SK-N-SH (cell line): Measurements from ENCODE around the gene ZNF133. TPM values are rescaled to one million over a fixed set of nuclear protein-coding genes. Genes with fewer than 3 reads are reported as not detected.

Source experiments
- CTCF ChIA-PET: fragments of 300-600, 350-600 bp; formaldehyde crosslinking; extraction: SDS; loops from one replicate; lab custom pipeline; 2021; lab: Yijun Ruan, JAX
- POLR2A ChIA-PET: fragments of 350-600 bp; sonication (Branson Sonifier 250); formaldehyde crosslinking; extraction: SDS; loops from one replicate; lab custom pipeline; 2020; ENCODE audit warnings: antibody characterized with exemption, inconsistent platforms; lab: Yijun Ruan, JAX
- DNase-seq: peaks from one replicate; pipeline ENCODE4 v3.0.0; 2012
- H2AFZ ChIP-seq: fragments of 200-600 bp; sonication (generic); 2 replicates; pipeline ENCODE4 v1.8.1; 2016; ENCODE audit warnings: antibody characterized with exemption, mild to moderate bottlenecking, low read depth
- H3F3A ChIP-seq: fragments of 200-600 bp; sonication (generic); replicated peaks from 2 replicates; pipeline ENCODE3; 2016; ENCODE audit warnings: antibody characterized with exemption, mild to moderate bottlenecking; ENCODE audit not compliant: insufficient read depth
- H3K27ac ChIP-seq, 2 experiments: fragments of 200-500 bp in 1 of 2; fragments of 200-600 bp in 1 of 2; sonication (Bioruptor generic) in 1 of 2; sonication (generic), shearing (Covaris generic) in 1 of 2; 2 replicates each; pipeline versions ENCODE4 v1.5.1 to v1.6.1; 2014 to 2016; ENCODE audit warnings: low read depth in 2 of 2, inconsistent platforms in 1 of 2, low read length in 1 of 2, mild to moderate bottlenecking in 1 of 2, mixed read lengths in 1 of 2
- H3K27me3 ChIP-seq: fragments of 200-600 bp; sonication (generic), shearing (Covaris generic); 2 replicates; pipeline ENCODE4 v1.6.1; 2016; ENCODE audit warnings: mixed run types; ENCODE audit not compliant: insufficient read depth
- H3K36me3 ChIP-seq, 2 experiments: fragments of 200-500 bp in 1 of 2; fragments of 200-600 bp in 1 of 2; sonication (Bioruptor generic) in 1 of 2; sonication (generic) in 1 of 2; replicated peaks in 1 of 2; 2 replicates each; pipeline versions ENCODE3 to v1.5.1; 2014 to 2016; ENCODE audit warnings: low read length in 1 of 2, mild to moderate bottlenecking in 1 of 2; ENCODE audit not compliant: insufficient read depth in 2 of 2, control insufficient read depth in 1 of 2
- H3K4me1 ChIP-seq, 2 experiments: fragments of 200-500 bp in 1 of 2; fragments of 200-600 bp in 1 of 2; sonication (Bioruptor generic) in 1 of 2; sonication (generic), shearing (Covaris generic) in 1 of 2; 2 replicates each; pipeline versions ENCODE4 v1.5.1 to v1.6.1; 2014 to 2016; ENCODE audit warnings: low read depth in 1 of 2, low read length in 1 of 2, mixed run types in 1 of 2; ENCODE audit not compliant: insufficient read depth in 2 of 2, control insufficient read depth in 1 of 2
- H3K4me2 ChIP-seq: fragments of 200-600 bp; sonication (generic), shearing (Covaris generic); 2 replicates; pipeline ENCODE4 v1.6.1; 2017; ENCODE audit warnings: mixed run types
- H3K4me3 ChIP-seq, 2 experiments: fragments of 200-500 bp in 1 of 2; fragments of 200-600 bp in 1 of 2; sonication (Bioruptor generic) in 1 of 2; sonication (generic), shearing (Covaris generic) in 1 of 2; 2 replicates each; pipeline versions ENCODE4 v1.5.1 to v1.8.1; 2014 to 2016; ENCODE audit warnings: low read depth in 2 of 2, inconsistent platforms in 1 of 2, low read length in 1 of 2, mild to moderate bottlenecking in 1 of 2, mixed read lengths in 1 of 2, moderate library complexity in 1 of 2
- H3K79me2 ChIP-seq: fragments of 200-600 bp; sonication (generic); 2 replicates; pipeline ENCODE4 v1.8.1; 2017; ENCODE audit warnings: mild to moderate bottlenecking; ENCODE audit not compliant: insufficient read depth
- H3K9ac ChIP-seq: fragments of 200-600 bp; sonication (generic); 2 replicates; pipeline ENCODE4 v1.6.1; 2017; ENCODE audit warnings: mixed run types
- H3K9me2 ChIP-seq: fragments of 200-600 bp; sonication (generic); 2 replicates; pipeline ENCODE4 v1.6.1; 2017; ENCODE audit warnings: mixed run types
- H3K9me3 ChIP-seq: fragments of 200-600 bp; sonication (generic); 2 replicates; pipeline ENCODE4 v1.6.1; 2017; ENCODE audit warnings: mixed run types, mild to moderate bottlenecking, moderate library complexity
- H4K20me1 ChIP-seq: fragments of 200-600 bp; sonication (generic); 2 replicates; pipeline ENCODE4 v1.6.1; 2017; ENCODE audit warnings: mild to moderate bottlenecking, mixed run types; ENCODE audit not compliant: insufficient read depth
- CHD2 ChIP-seq: fragments of 150-350 bp; IDR thresholded peaks from 2 replicates; pipeline ENCODE4 v1.6.1; 2018; ENCODE audit warnings: low read length; ENCODE audit not compliant: partially characterized antibody
- EP300 ChIP-seq, 2 experiments: IDR thresholded peaks; 2 replicates each; pipeline versions ENCODE4 v1.4.0 to v1.6.1; 2012; ENCODE audit warnings: borderline replicate concordance in 1 of 2, low read depth in 1 of 2, low read length in 1 of 2
- EZH2phosphoT487 ChIP-seq: fragments of 200-600 bp; sonication (generic); IDR thresholded peaks from 2 replicates; pipeline ENCODE4 v1.6.1; 2017; ENCODE audit warnings: low read depth, mixed run types, mild to moderate bottlenecking, antibody characterized with exemption, moderate library complexity, borderline replicate concordance
- GABPA ChIP-seq: IDR thresholded peaks from 2 replicates; pipeline ENCODE4 v1.4.0; 2012; ENCODE audit warnings: low read depth, mild to moderate bottlenecking
- JUND ChIP-seq: IDR thresholded peaks from 2 replicates; pipeline ENCODE4 v1.4.0; 2012
- RCOR1 ChIP-seq: fragments of 150-350 bp; IDR thresholded peaks from 2 replicates; pipeline ENCODE4 v1.6.1; 2017; ENCODE audit warnings: antibody characterized with exemption, low read length
- REST ChIP-seq: IDR thresholded peaks from 2 replicates; pipeline ENCODE4 v1.6.1; 2012; ENCODE audit warnings: mild to moderate bottlenecking, low read depth, low read length, moderate library complexity
- SIN3A ChIP-seq: IDR thresholded peaks from 2 replicates; pipeline ENCODE4 v1.6.1; 2012; ENCODE audit warnings: low read depth, mild to moderate bottlenecking, low read length, moderate library complexity, borderline replicate concordance
- SMC3 ChIP-seq: IDR thresholded peaks from 2 replicates; pipeline ENCODE4 v1.6.1; 2012; ENCODE audit warnings: low read depth, low read length, improper control_type of control experiment
- TAF1 ChIP-seq: IDR thresholded peaks from 2 replicates; pipeline ENCODE4 v1.6.1; 2012; ENCODE audit warnings: low read depth, mild to moderate bottlenecking, low read length, moderate library complexity, borderline replicate concordance
- TEAD4 ChIP-seq: IDR thresholded peaks from 2 replicates; pipeline ENCODE4 v1.4.0; 2012; ENCODE audit warnings: mild to moderate bottlenecking, borderline replicate concordance; ENCODE audit not compliant: insufficient read depth
- WGBS: methylation state at CpG from one replicate; pipeline ENCODE4 v1.1.6; 2017; ENCODE audit warnings: low lambda C conversion rate; 5-methylcytosine and 5-hydroxymethylcytosine counted together
- polyA plus RNA-seq, 3 experiments: library from polyadenylated mRNA; depleted of rRNA; stranded (reverse); fragments of >200 nt; gene quantifications; 2 replicates each; pipeline ENCODE4 v1.2.3, GENCODE V29; 2012
- TF ChIP-seq, protein P1 (sequence below): IDR thresholded peaks from 2 replicates; pipeline ENCODE4; 2012
- TF ChIP-seq, protein P2 (sequence below): IDR thresholded peaks from 2 replicates; pipeline ENCODE4 v1.4.0; 2012; ENCODE audit warnings: low read depth

The ZNF133 gene
- polyA plus RNA-seq, 1 of the 3 experiments (the other 2 are of a cell fraction) = 15.5 TPM

- Histone ChIP-seq H3K4me3 (peak overlapping the region; percentile 95 to 99), H4K20me1 (no peaks in the 10 kb centered on the region), H3K9ac (peak overlapping the region; percentile 88), H3K4me2 (peak overlapping the region; percentile 98), H3K36me3 (peaks cover 4 to 7% of the 10 kb centered on the region in 2 experiments), H3K79me2 (peaks cover 41% of the 10 kb centered on the region), H3K9me2 (no peaks in the 10 kb centered on the region), H3F3A (no peaks in the 10 kb centered on the region), H3K27ac (peak overlapping the region; percentile 84 to 98), H3K27me3 (no peaks in the 10 kb centered on the region), H2AFZ (peak overlapping the region; percentile 95), H3K9me3 (peaks cover 4% of the 10 kb centered on the region; the same call in 1 of the 2 replicates), H3K4me1 (peaks cover 6 to 14% of the 10 kb centered on the region in 2 experiments; a peak in 3 of 4 replicates)
- ChIA-PET CTCF (interaction anchor here (2.1 kb wide), 1 partner anchor 12 kb away, joined by 9 read pairs; no protein-coding TSS in a partner anchor), POLR2A (interaction anchor here (0.8 to 1.5 kb wide), 5 partner anchors 26 to 220 kb away, joined by 3 to 13 read pairs (median 4); partner anchors contain the start of genes DZANK1, POLR3F and SEC23B)
- DNase-seq = peak; percentile 34
- 6% methylated on average over 8 of the region's 11 CpGs for WGBS
- TF ChIP-seq EP300 (IDR thresholded peaks at IDR 0.05; ENCODE audit: borderline replicate concordance in 1 of 2, low read depth in 1 of 2, low read length in 1 of 2) (no peak), REST (no peak), SIN3A (no peak), TAF1 (no peak), JUND (no peak), EZH2phosphoT487 (no peak), CHD2 (no peak), SMC3 (no peak), GABPA (no peak), RCOR1 (no peak), TEAD4 (no peak)
- TF ChIP-seq, protein P1, sequence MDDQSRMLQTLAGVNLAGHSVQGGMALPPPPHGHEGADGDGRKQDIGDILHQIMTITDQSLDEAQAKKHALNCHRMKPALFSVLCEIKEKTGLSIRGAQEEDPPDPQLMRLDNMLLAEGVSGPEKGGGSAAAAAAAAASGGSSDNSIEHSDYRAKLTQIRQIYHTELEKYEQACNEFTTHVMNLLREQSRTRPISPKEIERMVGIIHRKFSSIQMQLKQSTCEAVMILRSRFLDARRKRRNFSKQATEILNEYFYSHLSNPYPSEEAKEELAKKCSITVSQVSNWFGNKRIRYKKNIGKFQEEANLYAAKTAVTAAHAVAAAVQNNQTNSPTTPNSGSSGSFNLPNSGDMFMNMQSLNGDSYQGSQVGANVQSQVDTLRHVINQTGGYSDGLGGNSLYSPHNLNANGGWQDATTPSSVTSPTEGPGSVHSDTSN = no peak
- TF ChIP-seq, protein P2, sequence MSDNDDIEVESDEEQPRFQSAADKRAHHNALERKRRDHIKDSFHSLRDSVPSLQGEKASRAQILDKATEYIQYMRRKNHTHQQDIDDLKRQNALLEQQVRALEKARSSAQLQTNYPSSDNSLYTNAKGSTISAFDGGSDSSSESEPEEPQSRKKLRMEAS = no peak
Measured at GRCh38 chr20:18287546-18287914, 797 bp upstream of the ZNF133 start.
